ENCODE data around the gene MLLT1.

MLLT1 gene

DNA sequence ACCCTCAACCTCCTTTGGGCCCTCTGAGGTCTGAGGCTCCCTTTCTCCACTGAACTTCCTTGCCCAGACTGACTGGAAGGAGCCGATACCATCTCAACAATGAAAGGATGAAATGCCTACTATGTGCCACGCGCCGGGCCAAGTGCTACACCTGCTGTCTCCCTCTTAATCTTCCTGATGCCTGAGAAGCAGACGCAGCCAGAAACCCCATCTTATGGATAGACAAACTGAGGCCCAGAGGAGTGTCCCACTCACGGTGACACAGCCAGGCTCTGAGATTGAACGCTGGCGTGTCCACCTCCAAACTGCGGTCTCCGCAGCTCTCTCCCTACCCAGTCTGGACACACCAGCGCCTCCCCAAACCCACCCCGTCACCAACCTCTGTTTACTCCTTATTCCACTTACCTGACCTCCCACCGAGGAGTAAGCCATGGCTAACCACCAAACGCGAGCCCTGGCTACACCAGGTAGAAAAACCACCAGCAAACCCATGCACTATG is 20.9 kb downstream of the MLLT1 start:
- DNase-seq: no peak

DNA sequence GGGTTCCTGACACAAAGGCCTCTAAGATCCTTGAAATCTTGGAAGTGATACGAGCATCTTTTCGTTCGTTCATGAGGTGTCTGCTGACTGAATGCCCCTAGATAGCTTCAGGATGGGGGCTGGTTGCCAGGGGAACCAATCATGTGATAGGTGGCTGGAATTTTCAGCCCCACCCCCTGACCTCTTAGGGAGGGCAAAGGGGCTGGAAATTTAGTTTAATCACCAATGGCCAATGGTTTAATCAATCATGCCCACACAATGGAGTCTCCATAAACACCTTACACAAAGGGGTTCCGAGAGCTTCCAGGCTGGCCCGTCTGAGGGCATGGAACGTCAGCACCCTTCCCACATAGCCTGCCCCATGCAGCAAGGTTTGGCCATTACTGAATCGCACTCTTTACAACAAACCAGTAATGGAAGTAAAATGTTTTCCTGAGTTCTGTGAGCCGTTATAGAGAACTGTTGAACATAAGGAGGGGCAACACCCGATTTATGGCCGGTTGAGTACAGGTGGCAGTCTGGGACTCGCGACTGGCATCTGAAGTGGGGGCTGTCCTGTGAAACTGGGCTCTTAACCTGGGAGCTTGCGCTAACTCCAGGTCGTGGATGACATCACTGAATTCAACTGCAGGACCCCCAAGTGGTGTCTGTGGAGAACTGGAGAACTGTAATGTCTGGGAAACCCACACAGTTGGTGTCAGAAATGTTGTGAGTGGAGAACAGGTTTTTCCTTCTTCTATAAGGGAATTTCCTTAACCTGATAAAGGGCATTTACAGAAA is 25.6 kb downstream of the MLLT1 start:
- no peak for DNase-seq

DNA sequence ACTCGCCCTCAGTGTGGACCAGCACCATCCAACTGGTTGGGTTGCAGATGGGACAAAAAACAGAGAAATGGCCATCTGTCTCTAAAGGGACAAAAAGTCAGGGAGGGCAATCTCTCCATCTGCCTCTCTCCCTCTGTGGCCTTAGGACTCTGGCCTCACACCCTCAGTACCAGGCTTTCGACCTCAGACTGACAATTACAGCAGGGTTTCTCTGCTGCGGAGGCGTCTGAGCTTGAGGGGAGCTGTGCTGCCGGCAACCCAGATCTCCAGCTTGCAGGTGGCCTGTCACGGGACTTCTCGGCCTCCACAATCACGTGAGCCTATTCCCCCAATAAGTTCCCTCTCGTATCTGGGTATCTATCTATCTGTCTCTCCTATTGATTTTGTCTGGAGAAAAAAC is 27.7 kb downstream of the MLLT1 start:
- no peak for DNase-seq

DNA sequence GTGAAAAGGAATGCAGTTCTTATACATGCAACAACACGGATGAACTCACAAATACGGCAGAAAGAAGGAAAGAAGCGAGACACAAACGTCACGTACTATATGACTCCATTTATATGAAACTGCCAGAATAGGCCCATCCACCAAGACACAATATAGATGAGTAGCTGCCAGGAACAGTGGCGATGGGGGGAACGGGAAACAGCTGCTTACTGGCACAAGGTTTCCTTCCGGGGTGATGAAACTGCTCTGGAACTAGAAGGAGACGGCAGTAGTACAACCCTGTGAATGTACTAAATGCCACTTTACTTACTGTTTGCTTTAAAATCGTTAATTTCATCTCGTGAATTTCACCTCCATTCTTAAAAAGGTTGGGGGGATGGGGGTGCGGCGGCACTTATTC is 28.9 kb downstream of the MLLT1 start:
- DNase-seq: no peak

DNA sequence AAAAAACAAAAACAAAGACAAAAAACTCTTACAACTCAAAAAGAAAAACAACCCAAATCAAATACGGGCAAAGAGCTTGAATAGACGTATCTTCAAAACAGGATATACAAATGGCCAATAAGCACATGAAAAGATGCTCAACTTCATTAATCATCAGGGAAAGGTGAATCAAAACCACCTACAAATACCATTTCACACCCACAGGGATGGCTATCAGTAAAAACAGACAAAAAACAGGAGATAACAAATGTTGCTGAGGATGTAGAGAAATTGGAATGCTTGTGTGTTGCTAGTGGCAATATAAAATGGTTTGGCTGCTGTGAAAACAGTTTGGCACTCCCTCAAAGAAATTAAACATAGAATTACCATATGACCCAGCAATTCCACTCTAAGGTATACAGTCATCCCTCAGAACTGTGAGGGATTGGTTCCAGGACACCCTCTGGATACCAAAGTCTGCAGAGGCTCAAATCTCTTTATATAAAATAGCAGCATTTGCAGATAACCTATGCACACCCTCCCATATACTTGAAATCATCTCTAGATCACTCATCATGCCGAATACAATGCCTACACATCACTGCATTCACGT is 29.7 kb downstream of the MLLT1 start:
- DNase-seq: no peak

DNA sequence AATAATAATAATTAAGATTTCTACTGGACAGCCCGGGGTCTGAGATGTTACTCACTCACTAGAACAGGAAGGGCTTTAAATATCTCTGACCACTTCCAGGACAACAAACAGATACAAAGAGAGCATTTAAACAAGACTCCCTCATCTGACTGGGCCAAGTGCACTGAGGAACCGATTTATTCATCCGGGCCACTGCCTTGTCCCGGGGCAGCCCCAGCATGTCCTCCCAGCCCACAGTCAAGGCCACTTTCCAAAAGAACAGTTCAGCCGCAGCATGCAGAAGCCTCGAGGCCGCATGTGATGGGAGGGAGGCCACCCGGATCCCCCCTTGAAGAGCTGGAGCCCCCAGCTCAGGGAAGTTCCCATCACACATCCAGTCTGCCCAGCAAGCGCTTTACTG is 30.5 kb downstream of the MLLT1 start:
- DNase-seq: no peak

DNA sequence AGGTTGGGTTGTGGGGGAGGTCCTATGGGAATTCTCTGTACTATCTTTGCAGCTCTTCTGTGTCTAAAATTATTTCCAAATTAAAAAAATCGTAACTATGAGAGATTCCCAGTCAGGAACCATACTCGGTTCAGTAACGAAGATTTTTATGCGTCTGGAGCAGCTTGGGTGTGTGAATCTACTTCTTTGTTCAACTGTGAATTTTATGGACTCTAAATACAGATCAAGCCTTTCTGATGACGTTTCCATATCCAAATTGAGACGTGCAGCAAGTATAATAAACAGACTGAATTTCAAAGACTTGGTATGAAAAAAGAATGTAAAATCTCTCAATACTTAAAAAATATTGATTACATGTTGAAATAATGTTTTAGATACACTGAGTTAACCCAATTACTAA is 30.9 kb downstream of the MLLT1 start:
- no peak for DNase-seq

DNA sequence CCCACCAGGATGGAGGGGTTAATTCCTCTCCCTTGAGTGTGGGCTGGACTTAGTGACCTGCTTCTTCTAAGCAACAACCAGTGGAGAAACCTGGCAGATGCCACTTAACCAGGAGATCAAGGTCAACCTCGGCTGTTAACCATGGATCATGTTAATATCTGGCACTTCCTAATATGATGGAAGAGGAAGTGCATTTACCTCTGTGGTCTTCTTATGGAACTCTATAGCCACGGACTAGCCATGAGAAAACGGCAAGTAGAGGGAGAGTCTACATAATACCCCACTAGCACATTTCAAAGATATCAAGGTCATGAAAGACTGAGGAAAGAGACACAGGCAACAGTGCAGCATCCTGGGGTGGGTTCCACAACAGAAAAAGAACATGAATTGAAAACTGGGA is 31.4 kb downstream of the MLLT1 start:
- DNase-seq: no peak

DNA sequence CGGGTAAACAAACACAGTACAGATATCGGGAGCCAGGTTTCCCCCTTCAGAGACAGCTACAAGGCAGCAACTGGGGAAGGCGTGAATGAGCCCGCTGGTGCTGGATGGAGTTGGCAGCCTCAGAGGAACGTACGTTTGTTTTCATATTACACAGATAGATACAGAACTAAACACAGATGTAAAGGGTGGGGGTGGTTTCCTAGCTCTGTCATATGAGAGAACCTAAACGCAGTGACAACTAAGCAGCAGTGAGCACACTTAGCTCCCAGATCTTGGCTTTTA is 32.8 kb downstream of the MLLT1 start:
- no peak for DNase-seq

DNA sequence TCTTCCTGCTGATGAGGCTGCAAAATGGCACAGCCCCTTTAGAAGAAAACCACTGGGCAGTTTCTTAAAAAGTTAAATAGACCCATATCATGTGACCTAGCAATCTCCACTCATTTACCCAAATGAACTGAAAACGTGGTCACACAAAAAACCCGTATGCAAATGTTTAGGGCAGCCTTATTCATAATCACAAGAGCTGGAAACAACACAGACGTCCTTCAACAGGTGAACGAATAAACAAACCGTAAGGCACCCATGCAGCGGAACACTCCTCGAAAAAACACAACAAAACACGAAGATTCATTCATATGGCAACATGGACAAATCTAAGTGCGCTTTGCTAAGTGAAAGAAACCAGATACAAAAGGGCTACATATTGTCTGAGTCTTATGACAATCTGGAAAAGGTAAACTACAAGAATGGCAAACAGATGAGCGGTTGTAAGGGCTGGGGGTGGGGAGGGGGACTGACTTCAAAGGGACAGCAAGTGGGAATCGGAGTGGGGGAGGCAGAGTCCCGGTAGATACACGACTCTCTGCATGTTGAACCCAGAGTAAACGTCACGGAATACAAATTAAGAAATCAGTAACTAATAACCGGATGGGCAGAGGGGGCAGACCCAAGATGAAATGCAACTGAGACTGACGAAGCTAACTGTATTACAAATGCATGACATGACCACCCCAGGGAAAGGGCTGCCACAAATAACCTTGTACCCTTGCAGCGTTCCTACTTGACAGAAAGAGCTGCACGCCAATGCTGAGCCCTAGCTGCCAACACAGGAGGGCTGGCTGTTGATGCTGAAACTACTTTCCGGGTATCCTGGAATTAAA is 33.4 kb downstream of the MLLT1 start:
- no peak for DNase-seq

DNA sequence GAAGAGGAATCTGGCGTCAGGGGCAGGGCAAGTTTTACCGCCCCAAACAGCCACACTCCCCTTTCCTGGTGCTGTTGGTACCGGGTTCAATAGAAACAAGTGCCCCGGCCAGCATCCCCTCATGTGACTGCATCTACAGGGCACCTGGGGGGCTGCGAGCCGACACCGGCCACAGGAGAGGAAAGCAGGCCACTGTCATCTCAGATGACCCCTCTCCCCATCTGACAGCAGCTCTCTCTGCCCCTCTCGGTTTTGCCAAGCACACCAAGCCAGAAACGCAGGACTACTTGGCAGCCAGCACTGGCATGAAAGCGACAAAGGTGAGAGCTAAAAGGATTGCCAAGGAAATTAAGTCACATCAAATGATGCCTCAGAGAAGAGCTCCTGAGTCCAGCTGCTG is 37.1 kb downstream of the MLLT1 start:
- no peak for DNase-seq

DNA sequence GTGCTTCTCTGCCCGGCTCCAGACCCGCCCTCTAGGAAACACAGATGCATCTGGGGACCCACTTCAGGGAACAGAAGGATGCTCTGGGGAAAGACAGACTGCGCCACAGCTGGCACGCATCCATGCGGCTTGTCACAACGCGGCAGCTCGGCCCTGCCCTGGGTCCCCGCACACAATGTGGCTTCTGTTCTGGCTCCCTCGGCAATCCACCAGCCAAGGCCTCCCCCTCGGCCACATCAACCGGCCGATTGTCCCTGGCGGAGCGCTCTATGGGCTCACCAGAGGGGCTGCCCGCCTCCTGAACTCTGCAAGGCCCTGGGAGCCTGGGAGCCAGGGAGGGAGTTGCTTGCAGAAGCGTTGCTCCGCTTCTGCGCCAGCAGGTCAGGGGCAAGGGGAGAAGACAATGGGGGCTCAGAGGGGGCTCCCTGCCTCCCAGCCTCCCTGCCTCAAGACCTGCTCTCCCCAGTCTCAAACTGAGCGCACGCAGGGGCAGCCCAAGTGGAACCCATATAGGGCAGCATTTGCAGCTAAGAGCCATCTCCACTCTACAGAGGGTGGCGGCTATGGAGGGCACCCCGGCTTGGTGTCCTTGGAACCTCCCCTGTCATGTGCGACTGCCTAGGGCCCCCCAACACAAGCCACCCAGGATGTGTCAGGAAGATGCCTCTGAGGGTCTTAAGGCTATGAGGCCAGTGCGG is 37.9 kb downstream of the MLLT1 start:
- no peak for DNase-seq

DNA sequence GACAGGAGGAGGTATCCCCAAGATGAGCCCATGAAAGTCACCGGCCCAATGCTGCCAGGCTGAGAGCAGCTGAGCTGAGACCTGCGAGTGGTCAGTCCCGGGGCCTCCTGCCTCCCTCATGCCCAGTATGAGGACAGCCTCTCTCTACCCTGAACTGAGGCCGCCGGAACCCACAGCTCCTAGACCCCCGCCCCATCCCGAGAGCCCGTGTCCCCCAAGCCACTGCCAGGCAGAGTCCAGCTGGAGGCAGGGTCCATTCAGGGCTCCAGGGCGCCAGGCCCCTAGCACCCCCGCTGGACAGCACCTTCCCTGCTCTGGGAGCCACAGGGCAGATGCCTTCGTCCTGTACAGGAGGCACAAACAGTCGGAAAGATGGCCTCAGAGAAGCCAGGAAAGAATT is 38.7 kb downstream of the MLLT1 start:
- no peak for DNase-seq

DNA sequence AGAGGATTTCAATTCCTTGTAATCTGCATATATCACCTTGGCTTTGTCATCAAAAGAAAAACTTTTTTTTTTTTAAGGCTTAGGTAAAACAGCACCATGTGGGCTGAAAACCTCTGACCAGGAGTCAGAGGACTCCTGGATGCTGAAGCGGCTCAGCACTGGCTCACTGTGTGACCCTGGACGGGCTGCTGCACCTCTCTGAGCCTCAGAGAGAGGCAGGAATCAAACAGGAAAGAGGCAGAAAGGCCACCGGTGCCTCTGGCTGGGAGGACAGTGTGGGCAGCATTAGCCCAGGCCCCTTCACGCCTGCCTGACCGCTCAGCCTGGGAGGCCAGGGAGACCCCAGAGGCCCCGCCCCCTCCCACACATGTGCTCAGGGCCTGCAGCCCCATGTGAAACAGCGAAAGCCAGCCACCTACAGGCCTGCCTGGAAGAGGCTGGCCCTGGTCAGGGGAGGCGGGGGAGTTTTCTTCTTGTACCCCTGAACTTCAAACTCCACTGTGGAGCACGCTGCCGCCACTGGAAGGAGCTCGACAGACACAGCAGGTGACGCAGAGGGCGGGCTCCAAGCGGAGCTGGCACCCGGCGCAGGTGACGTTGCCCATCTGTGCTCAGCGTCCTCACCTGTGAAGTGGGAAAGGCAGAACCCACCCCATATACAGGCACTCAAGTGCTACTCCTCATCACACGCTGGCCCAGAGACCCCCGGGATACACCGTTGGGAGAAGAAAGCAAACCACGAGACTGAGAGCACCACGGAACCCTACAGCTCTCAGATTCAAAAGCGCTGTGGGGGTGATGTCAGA is 39.7 kb downstream of the MLLT1 start:
- DNase-seq: no peak

DNA sequence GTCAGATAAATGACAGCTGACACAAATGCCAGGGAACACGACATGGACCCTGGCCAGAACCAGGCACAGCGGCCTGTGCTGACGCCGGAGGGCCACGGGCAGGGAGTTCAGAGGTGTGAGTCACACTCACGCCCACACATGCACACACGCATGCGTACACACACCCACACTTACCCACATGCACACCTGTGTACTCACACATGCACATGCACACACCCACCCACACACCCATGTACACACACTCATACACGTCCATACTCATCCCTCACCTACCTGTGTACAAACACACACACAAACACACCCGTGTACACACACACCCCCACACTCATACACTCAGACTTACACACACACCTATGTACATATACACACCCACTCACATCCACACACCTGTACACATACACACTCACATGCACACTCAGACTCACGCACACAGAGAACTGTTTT is 40.4 kb downstream of the MLLT1 start:
- DNase-seq: no peak

DNA sequence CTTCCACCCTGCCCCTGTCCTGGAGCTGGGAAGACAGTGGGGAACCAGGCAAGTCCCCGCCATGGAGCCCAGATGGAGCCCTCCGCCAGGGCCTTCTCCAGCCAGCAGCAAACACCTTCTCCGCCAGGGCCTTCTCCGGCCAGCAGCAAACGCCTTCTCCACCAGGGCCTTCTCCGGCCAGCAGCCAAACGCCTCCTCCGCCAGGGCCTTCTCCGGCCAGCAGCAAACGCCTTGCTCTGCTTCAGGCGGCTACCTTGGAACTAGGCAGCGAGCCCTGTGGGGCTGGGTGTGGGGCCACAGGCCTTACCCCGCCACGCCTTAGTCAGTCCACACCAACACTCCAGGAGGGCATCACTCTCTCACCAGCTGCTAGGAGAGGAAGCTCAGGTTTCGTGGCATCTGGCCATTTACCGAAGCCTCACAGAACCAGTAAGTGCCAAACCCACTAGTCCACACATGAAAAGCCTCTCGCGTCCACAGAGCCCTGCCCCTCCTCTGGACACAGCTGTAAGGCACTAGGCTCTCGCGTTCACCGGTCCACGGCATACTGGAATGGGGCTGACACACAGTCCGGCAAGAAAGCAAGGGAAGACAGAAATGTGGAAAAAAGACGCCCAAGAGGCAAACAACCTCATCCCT is 41.0 kb downstream of the MLLT1 start:
- DNase-seq: no peak

DNA sequence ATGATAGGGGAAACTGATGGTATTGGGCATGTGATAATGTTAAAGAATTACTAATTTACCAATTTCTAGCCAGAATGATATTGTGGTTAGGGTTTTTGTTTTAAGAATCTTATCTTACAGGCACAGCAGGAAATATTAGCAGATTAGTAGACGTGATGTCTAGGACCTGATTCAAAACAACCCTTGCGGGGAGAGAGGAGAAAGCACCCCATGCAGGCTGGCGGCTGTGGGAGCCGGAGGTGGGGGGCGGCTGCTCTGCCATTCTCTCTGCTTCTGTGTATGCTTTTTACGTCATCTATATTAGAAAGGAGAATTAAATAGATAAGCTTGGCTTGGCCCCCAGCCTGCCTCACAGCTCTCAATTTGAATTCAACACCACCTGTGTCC is 41.5 kb downstream of the MLLT1 start:
- no peak for DNase-seq

DNA sequence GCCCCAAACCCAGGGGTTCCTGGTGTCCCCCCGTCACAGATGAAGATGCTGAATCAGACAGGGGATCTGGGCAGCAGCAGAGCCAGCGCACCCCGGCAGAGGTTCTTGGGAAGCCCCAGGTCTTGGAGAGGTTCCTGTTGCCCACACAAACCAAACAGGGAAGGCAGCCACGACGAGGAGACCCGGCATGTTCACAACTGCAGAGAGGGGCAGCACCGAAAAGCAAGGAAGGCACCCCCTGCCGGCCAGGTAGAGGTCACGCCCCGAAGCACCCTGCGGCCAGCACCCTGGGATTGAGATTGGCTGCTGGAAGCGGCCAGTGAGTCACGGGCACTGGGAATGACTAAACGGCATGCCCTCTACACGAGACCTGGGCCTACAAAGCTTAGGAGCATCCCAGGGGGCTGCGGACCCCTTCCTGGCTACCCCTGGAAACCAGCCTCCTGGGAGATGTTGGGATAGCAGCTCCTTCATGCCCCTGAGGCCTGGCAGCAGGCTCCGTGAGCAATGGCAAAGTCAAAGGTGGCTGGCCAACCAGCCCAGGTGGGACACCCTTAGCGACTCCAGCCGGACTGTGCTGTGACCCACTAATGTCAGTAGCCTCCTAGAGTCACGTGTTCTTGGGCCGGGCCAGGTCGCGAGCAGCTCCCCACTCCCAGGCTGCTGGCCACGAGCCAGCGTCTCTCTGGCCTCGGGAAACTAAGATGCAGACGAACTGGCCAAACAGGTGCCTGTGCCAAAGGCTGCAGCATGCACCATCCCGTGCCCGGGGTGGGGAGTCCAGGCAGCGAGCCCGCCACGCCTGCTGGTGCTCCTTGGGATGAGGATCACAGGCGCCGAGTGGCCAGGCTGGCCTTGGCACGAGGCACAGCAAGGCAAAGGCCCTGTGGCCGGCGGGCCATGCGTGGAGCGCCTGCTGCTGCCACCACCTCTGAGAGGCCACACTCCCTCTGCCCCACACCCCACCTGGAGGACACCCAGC is 43.2 kb downstream of the MLLT1 start:
- DNase-seq: no peak

DNA sequence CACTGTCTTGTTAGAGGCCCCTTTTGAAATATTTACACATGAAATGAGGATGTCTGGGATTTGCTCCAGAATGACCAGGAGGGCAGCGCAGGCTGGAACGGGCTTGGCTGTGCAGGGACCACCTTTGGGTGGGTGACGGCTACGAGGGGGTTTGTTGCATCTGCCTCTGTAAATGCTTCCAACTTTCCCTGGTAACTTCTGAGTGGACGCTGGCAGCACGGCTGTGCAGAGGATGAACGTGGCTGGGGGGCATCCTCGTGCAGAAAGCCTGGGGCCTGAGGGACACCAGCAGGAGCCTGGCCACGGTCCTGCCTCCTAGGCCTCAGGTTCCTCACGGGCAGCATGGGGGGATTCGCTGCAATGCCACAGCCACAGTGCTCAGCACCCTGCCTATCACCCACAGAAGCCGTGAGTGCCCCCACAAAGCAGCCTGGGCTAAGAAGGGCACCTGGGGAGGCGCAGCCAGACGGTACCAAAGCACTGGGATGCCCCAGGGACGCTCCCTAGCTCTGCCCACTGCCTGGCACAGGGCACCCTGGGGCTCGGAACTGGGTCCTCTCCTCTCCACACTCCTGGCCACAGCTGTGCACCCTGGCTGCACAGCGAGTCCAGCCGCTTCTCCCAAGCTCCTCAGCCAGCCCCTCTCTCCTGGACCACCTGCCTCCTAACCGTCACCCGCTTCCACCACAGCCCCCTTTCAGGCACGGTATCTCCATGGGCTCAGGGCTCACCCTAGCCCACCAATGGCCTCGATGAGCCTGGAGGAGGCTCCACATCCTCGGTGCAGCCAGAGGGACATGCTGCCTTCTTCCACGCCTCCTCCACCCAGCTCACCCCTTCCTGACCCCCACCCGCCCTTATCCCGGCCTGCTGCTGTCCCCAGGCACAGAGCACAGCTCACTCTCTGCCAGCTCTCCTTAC is 44.5 kb downstream of the MLLT1 start:
- no peak for DNase-seq

DNA sequence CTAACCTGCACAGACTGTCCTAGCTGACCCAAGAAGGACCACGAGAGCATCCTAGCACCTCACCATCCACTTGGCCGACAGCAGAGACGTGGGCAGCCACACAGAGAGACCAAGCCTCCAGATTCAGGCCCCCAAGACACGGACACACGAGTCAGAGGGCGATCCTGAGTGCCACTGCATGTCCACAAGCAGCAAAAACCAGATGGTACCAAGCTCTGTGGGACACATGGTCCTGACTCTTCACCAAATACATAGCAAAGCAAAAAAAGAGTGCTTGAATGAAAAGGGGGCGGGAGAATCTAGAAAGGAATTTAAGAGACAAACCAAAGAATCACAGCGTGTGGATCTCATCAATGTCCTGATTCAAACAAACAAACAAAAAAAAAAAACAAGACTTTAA is 45.2 kb downstream of the MLLT1 start:
- DNase-seq: no peak

Measured in NCI-H146 (cell line).